HuH-7.5 (cell line): ENCODE results near the gene TPM1.
"Not testable (repeated sequence)": the region's sequence is repeated elsewhere in the genome, so short reads cannot be mapped to it uniquely, and the experiment has no call there.

Experiments used
- DNase-seq: peaks from one replicate; pipeline ENCODE4 v3.0.0; 2011; ENCODE audit warnings: low spot score

TPM1 gene

GRCh38 chr15:63041974-63042876 is at the start of gene TPM1:
Gene TPM1, plus strand, starts transcription at chr15:63042747. Its CDS starts 83 bp downstream, at chr15:63042830.
- DNase-seq = peak; percentile 82

GRCh38 chr15:62993066-62993465 is 49.5 kb upstream of the TPM1 start:
- no peak for DNase-seq

GRCh38 chr15:62993632-62994031 is 48.9 kb upstream of the TPM1 start:
- DNase-seq = not testable (repeated sequence)

- DNase-seq = no peak
Measured at GRCh38 chr15:62994439-62994838, 48.1 kb upstream of the TPM1 start.

- no peak for DNase-seq
Measured at GRCh38 chr15:62994975-62995681, 47.4 kb upstream of the TPM1 start.

- DNase-seq = no peak
Measured at GRCh38 chr15:62997441-62997840, 45.1 kb upstream of the TPM1 start.

GRCh38 chr15:62998262-62998890 is 44.2 kb upstream of the TPM1 start:
- no peak for DNase-seq

- DNase-seq = no peak
Measured at GRCh38 chr15:62999178-62999577, 43.4 kb upstream of the TPM1 start.

GRCh38 chr15:62999923-63000561 is 42.5 kb upstream of the TPM1 start:
- no peak for DNase-seq

- no peak for DNase-seq
Measured at GRCh38 chr15:63000706-63001105, 41.8 kb upstream of the TPM1 start.

- no peak for DNase-seq
Measured at GRCh38 chr15:63004211-63004610, 38.3 kb upstream of the TPM1 start.

GRCh38 chr15:63006032-63006878 is 36.3 kb upstream of the TPM1 start:
- no peak for DNase-seq

- no peak for DNase-seq
Measured at GRCh38 chr15:63008333-63009049, 34.1 kb upstream of the TPM1 start.

- DNase-seq = no peak
Measured at GRCh38 chr15:63010386-63010785, 32.2 kb upstream of the TPM1 start.

GRCh38 chr15:63010920-63011693 is 31.4 kb upstream of the TPM1 start:
- peak; percentile 22 for DNase-seq

GRCh38 chr15:63012444-63012843 is 30.1 kb upstream of the TPM1 start:
- DNase-seq = no peak

- DNase-seq = no peak
Measured at GRCh38 chr15:63013052-63013808, 29.3 kb upstream of the TPM1 start.

GRCh38 chr15:63014578-63014977 is 28.0 kb upstream of the TPM1 start:
- no peak for DNase-seq

- DNase-seq = no peak
Measured at GRCh38 chr15:63015618-63016017, 26.9 kb upstream of the TPM1 start.
